Stomach (tissue), 9 donors: ENCODE results near the gene CORO7. TPM values are rescaled to one million over a fixed set of nuclear protein-coding genes. Genes with fewer than 3 reads are reported as not detected.

ENCODE experiments used
- DNase-seq, 2 donors: peaks; one replicate each; pipeline versions ENCODE4 v3.0.0 to v3.0.0-alpha.2; 2013 to 2019
- H3K27ac ChIP-seq, 5 donors: fragments of 200-600 bp in 4 of 5; sonication (generic) in 4 of 5; one replicate each; pipeline ENCODE4 v1.5.1; 2013 to 2019; ENCODE audit warnings: mild to moderate bottlenecking in 1 of 5, moderate library complexity in 1 of 5
- H3K27me3 ChIP-seq, 3 donors: fragments of 200-600 bp; sonication (generic); one replicate each; pipeline ENCODE4 v1.5.1; 2017 to 2019; ENCODE audit warnings: mixed run types in 1 of 3
- H3K36me3 ChIP-seq, 4 donors: fragments of 200-600 bp; sonication (generic); 1 replicate in 3 of 4; 2 replicates in 1 of 4; pipeline ENCODE4 v1.5.1; 2016 to 2019
- H3K4me1 ChIP-seq, 4 donors: fragments of 200-600 bp; sonication (generic); one replicate each; pipeline ENCODE4 v1.5.1; 2016 to 2019
- H3K4me3 ChIP-seq, 4 donors: fragments of 200-600 bp; sonication (generic) in 3 of 4; one replicate each; pipeline ENCODE4 v1.5.1; 2016 to 2019; ENCODE audit warnings: mild to moderate bottlenecking in 1 of 4
- H3K9me3 ChIP-seq, 4 donors: fragments of 200-600 bp; sonication (generic); one replicate each; pipeline ENCODE4 v1.5.1; 2016 to 2019
- EP300 ChIP-seq: sonication (generic); formaldehyde crosslinking; IDR thresholded peaks from one replicate; pipeline ENCODE4 v1.6.1; 2017; ENCODE audit warnings: antibody characterized with exemption
- POLR2A ChIP-seq, 4 donors: fragments of 450-650 bp; IDR thresholded peaks; one replicate each; pipeline ENCODE4 v1.6.1; 2016; ENCODE audit warnings: antibody characterized with exemption in 4 of 4, control low read depth in 2 of 4, mild to moderate bottlenecking in 1 of 4, moderate library complexity in 1 of 4
- POLR2AphosphoS5 ChIP-seq, 3 donors: sonication (generic); formaldehyde crosslinking; IDR thresholded peaks; one replicate each; pipeline ENCODE4 v1.6.1; 2016; ENCODE audit warnings: antibody characterized with exemption in 3 of 3
- WGBS, 5 donors: extraction: QIAGEN DNeasy Blood & Tissue Kit in 3 of 5; methylation state at CpG; one replicate each; pipeline versions ENCODE4 v1.1.5 to v1.1.7; 2013 to 2018; 5-methylcytosine and 5-hydroxymethylcytosine counted together
- intact Hi-C: fragments of 100-400 bp; cut with DNase I; formaldehyde crosslinking; loops from one replicate; pipeline ENCODE4 v1.15.1; 2023; ENCODE audit warnings: low total_unique reads
- polyA plus RNA-seq, 3 donors: library from polyadenylated mRNA; stranded (reverse); fragments of 200-250 nt; gene quantifications; one replicate each; pipeline ENCODE4 v1.2.3, GENCODE V29; 2013
- total RNA-seq, 5 donors: library from RNA; depleted of rRNA; stranded (reverse); fragments of >200 nt; gene quantifications; one replicate each; pipeline versions ENCODE4 v1.1.0 to v1.2.3, GENCODE V29; 2014 to 2016
- TF ChIP-seq, protein P1 (sequence below), 7 experiments: fragments of 450-650 bp in 4 of 7; fragments of 200-600 bp in 3 of 7; sonication (generic) in 3 of 7; IDR thresholded peaks; one replicate each; pipeline ENCODE4 v1.5.1; 2016 to 2019; ENCODE audit warnings: antibody characterized with exemption in 7 of 7, control low read depth in 2 of 7, mild to moderate bottlenecking in 1 of 7
- donor health status: healthy with polysubstance abuse.
- donor health status: Bipolar disorder and iron deficiency.
- donor health status: healthy.

Gene CORO7
- total and polyA plus RNA-seq, 8 donors, result 12.5 to 173 (median 17.3) TPM

DNA sequence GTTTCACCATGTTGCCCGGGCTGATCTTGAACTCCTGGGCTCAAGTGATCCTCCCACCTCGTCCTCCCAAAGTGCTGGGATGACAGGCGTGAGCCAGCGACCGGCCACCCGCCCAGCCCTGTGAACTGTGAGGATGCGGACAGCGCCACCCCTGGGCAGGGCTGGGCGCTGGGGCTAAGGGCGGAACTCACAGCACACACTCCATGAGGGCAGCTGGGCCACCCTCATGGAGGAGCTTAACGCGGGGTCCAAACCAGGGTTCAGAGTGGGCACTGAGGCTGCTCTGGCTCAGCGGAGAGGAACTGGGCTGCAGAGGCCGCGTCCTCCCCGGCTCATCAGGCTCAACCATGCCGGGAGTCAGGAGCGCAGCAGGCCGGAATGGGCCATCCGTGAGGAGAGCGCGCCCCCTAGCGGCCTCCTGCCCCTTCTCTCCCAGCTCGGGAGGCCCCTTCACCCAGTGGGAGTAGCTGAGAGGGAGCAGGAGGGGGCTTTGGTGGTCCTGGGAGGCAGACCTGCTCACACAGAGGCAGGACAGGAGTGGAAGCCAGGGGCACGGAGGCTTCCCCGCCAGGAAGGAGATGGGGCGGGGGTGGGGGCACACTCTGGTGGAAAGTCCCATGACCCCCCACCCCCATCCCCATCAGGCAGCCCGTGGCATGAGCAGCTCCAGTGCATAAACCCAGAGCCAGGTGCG, 13.8 kb downstream of the CORO7 start:
- no peaks in the 10 kb centered on the region for H3K9me3 ChIP-seq
- H3K4me1 ChIP-seq, result peaks cover 0 to 11% (median 5%) of the 10 kb centered on the region in 4 donors
- no peak for TF ChIP-seq EP300
- no peak for TF ChIP-seq POLR2A (IDR thresholded peaks at IDR 0.05)
- peak in 1 of 3 donors; percentile 44 for TF ChIP-seq POLR2AphosphoS5 (IDR thresholded peaks at IDR 0.05)
- TF ChIP-seq, protein P1, sequence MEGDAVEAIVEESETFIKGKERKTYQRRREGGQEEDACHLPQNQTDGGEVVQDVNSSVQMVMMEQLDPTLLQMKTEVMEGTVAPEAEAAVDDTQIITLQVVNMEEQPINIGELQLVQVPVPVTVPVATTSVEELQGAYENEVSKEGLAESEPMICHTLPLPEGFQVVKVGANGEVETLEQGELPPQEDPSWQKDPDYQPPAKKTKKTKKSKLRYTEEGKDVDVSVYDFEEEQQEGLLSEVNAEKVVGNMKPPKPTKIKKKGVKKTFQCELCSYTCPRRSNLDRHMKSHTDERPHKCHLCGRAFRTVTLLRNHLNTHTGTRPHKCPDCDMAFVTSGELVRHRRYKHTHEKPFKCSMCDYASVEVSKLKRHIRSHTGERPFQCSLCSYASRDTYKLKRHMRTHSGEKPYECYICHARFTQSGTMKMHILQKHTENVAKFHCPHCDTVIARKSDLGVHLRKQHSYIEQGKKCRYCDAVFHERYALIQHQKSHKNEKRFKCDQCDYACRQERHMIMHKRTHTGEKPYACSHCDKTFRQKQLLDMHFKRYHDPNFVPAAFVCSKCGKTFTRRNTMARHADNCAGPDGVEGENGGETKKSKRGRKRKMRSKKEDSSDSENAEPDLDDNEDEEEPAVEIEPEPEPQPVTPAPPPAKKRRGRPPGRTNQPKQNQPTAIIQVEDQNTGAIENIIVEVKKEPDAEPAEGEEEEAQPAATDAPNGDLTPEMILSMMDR (IDR thresholded peaks at IDR 0.05), result peak in 6 of 7 experiments; percentile 71 to 96 (median 91)
- peaks cover 29 to 92% (median 82%) of the 10 kb centered on the region in 4 donors for H3K36me3 ChIP-seq
- H3K27me3 ChIP-seq, result no peaks in the 10 kb centered on the region
- H3K4me3 ChIP-seq, result no peak overlapping the region
- 15 to 31% (median 23%) methylated on average over 21 to 29 of the region's 29 CpGs for WGBS, 5 donors
- intact Hi-C loops, result loop anchor here (5.0 kb wide), 1 partner anchor 45 kb away; no protein-coding TSS in a partner anchor
- H3K27ac ChIP-seq, result no peak overlapping the region
- peak; percentile 87 to 94 for DNase-seq

DNA sequence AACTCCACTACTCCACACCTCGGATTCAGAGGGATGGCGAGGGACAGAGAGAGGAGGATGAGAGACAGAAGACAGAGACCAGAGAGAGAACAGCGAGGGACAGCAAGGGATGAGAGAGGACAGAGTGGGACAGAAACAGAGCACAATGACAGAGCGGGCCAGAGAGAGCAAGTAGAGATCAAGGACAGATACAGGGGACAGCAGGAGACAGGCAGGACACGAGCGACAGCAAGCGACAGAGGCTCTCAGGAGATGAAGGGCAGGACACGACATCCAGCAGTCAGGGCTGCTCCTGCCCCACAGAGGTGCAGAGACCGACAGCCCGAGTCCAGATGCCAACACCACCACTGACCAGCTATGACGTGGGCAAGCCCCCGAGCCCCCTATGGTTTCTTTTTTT, 14.9 kb downstream of the CORO7 start:
- Histone ChIP-seq H3K27me3 (no peaks in the 10 kb centered on the region), H3K36me3 (peaks cover 20 to 92% (median 75%) of the 10 kb centered on the region in 4 donors), H3K27ac (no peak overlapping the region), H3K4me3 (no peak overlapping the region), H3K9me3 (no peaks in the 10 kb centered on the region), H3K4me1 (peaks cover 0 to 11% (median 5%) of the 10 kb centered on the region in 4 donors)
- no peak for DNase-seq
- WGBS, 5 donors, result 93 to 98% (median 97%) methylated on average over 12 of the region's 12 CpGs
- intact Hi-C loops, result loop anchor here (5.0 kb wide), 1 partner anchor 44 kb away; no protein-coding TSS in a partner anchor
- TF ChIP-seq POLR2AphosphoS5 (IDR thresholded peaks at IDR 0.05) (no peak), EP300 (no peak), POLR2A (IDR thresholded peaks at IDR 0.05) (no peak)
- TF ChIP-seq, protein P1 (IDR thresholded peaks at IDR 0.05), result no peak

DNA sequence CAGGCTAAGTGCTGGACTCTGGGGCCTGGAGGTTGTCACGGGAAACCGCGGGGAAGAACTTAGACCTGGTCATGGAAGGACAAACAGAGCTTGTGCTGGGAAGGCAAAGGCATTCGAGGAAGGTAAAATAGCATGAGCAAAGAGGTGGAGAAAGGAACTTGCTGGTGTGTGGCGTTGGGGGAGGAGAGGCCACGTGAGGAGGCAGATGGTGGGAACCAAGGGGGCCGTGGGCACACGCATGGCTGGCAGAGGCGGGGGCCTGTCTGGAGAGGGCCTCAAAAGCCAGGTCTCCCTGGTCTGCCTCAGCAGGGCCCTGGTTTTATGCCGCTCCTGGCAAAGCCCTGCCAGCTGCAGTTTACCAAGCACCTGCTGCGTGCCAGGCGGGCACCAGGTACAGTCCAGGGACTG, 15.3 kb downstream of the CORO7 start:
- Histone ChIP-seq H3K9me3 (no peaks in the 10 kb centered on the region), H3K27ac (no peak overlapping the region), H3K36me3 (peaks cover 16 to 92% (median 73%) of the 10 kb centered on the region in 4 donors), H3K27me3 (no peaks in the 10 kb centered on the region), H3K4me1 (peaks cover 0 to 11% (median 5%) of the 10 kb centered on the region in 4 donors), H3K4me3 (no peak overlapping the region)
- TF ChIP-seq EP300 (no peak), POLR2AphosphoS5 (IDR thresholded peaks at IDR 0.05) (no peak), POLR2A (IDR thresholded peaks at IDR 0.05) (no peak)
- TF ChIP-seq, protein P1 (IDR thresholded peaks at IDR 0.05), result no peak
- WGBS, 5 donors, result 90 to 92% (median 91%) methylated on average over 12 of the region's 12 CpGs
- DNase-seq, result no peak
- intact Hi-C loops, result loop anchor here (5.0 kb wide), 1 partner anchor 44 kb away; no protein-coding TSS in a partner anchor

DNA sequence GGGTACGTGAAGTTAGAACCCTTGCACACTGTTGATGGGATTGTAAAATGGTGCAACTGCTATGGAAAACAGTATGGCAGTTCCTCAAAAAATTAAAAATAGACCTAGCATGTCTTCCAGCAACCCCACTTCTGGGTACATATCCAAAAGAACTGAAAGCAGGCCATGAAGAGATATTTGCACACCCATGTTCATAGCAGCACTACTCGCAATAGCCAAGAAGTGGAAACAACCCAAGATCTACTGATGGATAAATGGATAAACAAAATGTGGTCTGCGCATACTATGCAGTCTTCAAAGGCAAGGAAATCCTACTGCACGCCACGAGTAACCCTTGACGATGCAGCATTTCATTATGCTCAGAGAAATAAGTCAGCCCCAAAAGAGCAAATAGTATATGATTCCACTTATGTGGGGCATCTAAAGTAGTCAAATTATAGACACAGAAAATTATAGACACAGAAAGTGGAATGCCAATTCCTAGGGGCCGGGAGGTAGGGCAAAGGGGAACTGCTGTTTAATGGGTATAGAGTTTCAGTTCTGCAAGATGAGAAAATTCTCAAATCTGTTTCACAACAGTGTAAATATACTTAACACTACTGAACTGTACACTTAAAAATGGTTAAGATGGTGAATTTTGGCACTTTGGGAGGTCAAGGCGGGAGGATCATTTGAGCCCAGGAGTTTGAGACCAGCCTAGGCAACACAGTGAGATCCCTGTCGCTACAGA, 17.2 kb downstream of the CORO7 start:
- Histone ChIP-seq H3K36me3 (peaks cover 16 to 90% (median 70%) of the 10 kb centered on the region in 4 donors), H3K4me1 (peaks cover 0 to 11% (median 5%) of the 10 kb centered on the region in 4 donors), H3K9me3 (no peaks in the 10 kb centered on the region), H3K27ac (no peak overlapping the region), H3K4me3 (no peak overlapping the region), H3K27me3 (no peaks in the 10 kb centered on the region)
- intact Hi-C loops, result no loop called here
- TF ChIP-seq EP300 (no peak), POLR2A (IDR thresholded peaks at IDR 0.05) (no peak), POLR2AphosphoS5 (IDR thresholded peaks at IDR 0.05) (no peak)
- TF ChIP-seq, protein P1 (IDR thresholded peaks at IDR 0.05), result no peak
- 89 to 94% (median 93%) methylated on average over 9 of the region's 9 CpGs for WGBS, 5 donors
- DNase-seq, result no peak
